Chondrocyte (in vitro differentiated cells): Measurements from ENCODE around the gene PCNT. TPM values are rescaled to one million over a fixed set of nuclear protein-coding genes. Genes with fewer than 3 reads are reported as not detected.

Source experiments
- DNase-seq: peaks from one replicate; pipeline ENCODE4 v3.0.0; 2021; ENCODE audit warnings: mixed read lengths, low spot score
- H3K27ac Mint-ChIP-seq: one replicate; pipeline ENCODE4 v1.8.0; 2021; ENCODE audit warnings: mild to moderate bottlenecking, moderate library complexity, mixed read lengths; ENCODE audit not compliant: unreplicated experiment
- H3K27me3 Mint-ChIP-seq: 2 replicates; pipeline ENCODE4 v1.8.0; 2021; ENCODE audit warnings: low read depth, mixed read lengths
- H3K36me3 Mint-ChIP-seq: 2 replicates; pipeline ENCODE4 v1.8.0; 2021; ENCODE audit warnings: low read depth, mixed read lengths
- H3K4me1 Mint-ChIP-seq: 2 replicates; pipeline ENCODE4 v1.8.0; 2021; ENCODE audit warnings: low read depth, mild to moderate bottlenecking, mixed read lengths
- H3K4me3 Mint-ChIP-seq: one replicate; pipeline ENCODE4 v1.8.0; 2021; ENCODE audit warnings: mild to moderate bottlenecking, moderate library complexity, mixed read lengths; ENCODE audit not compliant: unreplicated experiment
- H3K9me3 Mint-ChIP-seq: 2 replicates; pipeline ENCODE4 v1.8.0; 2021; ENCODE audit warnings: low read depth, mixed read lengths
- CTCF ChIP-seq: fragments of 200-600 bp; sonication (generic); IDR thresholded peaks from 2 replicates; pipeline ENCODE4 v1.5.0; 2021; ENCODE audit warnings: antibody characterized with exemption, mild to moderate bottlenecking, moderate library complexity
- total RNA-seq: library from RNA; stranded (reverse); gene quantifications from 3 replicates; pipeline ENCODE4 v1.2.1, GENCODE V29; 2021

Gene PCNT
- total RNA-seq, 1 donor from 2014 or later = 29.9 TPM

GRCh38 chr21:46454142-46454541 is 130.2 kb downstream of the PCNT start:
- Mint-ChIP-seq H3K4me1 (peaks cover 35% of the 10 kb centered on the region), H3K9me3 (peaks cover 2% of the 10 kb centered on the region), H3K36me3 (no peaks in the 10 kb centered on the region), H3K27ac (no peak overlapping the region), H3K4me3 (no peak overlapping the region), H3K27me3 (no peaks in the 10 kb centered on the region)
- no peak for DNase-seq
- no peak for TF ChIP-seq CTCF

GRCh38 chr21:46454634-46455390 is 130.9 kb downstream of the PCNT start:
- H3K36me3 Mint-ChIP-seq = no peaks in the 10 kb centered on the region
- peaks cover 37% of the 10 kb centered on the region for H3K4me1 Mint-ChIP-seq
- H3K9me3 Mint-ChIP-seq = no peaks in the 10 kb centered on the region
- no peaks in the 10 kb centered on the region for H3K27me3 Mint-ChIP-seq
- no peak overlapping the region for H3K4me3 Mint-ChIP-seq
- H3K27ac Mint-ChIP-seq = peak overlapping the region; percentile 67
- TF ChIP-seq CTCF = no peak
- no peak for DNase-seq

- no peak for TF ChIP-seq CTCF
- Mint-ChIP-seq H3K27ac (peak overlapping the region; percentile 69), H3K9me3 (no peaks in the 10 kb centered on the region), H3K27me3 (no peaks in the 10 kb centered on the region), H3K4me3 (no peak overlapping the region), H3K4me1 (peaks cover 45% of the 10 kb centered on the region), H3K36me3 (no peaks in the 10 kb centered on the region)
- no peak for DNase-seq
Observed at GRCh38 chr21:46455575-46456385, 131.8 kb downstream of the PCNT start.

GRCh38 chr21:46456750-46457149 is 132.8 kb downstream of the PCNT start:
- Mint-ChIP-seq H3K36me3 (no peaks in the 10 kb centered on the region), H3K27me3 (no peaks in the 10 kb centered on the region), H3K4me1 (peaks cover 48% of the 10 kb centered on the region), H3K9me3 (no peaks in the 10 kb centered on the region), H3K4me3 (no peak overlapping the region), H3K27ac (peak overlapping the region; percentile 17)
- no peak for TF ChIP-seq CTCF
- DNase-seq = no peak

- H3K4me1 Mint-ChIP-seq = peaks cover 54% of the 10 kb centered on the region
- H3K27ac Mint-ChIP-seq = peak overlapping the region; percentile 91
- peak; percentile 88 for DNase-seq
- H3K9me3 Mint-ChIP-seq = no peaks in the 10 kb centered on the region
- H3K4me3 Mint-ChIP-seq = peak overlapping the region; percentile 88
- no peaks in the 10 kb centered on the region for H3K27me3 Mint-ChIP-seq
- TF ChIP-seq CTCF = peak; percentile 13
- H3K36me3 Mint-ChIP-seq = no peaks in the 10 kb centered on the region
Observed at GRCh38 chr21:46457801-46458314, 133.9 kb downstream of the PCNT start.
